Left lung (tissue), 10 donors: ENCODE data around the gene PLCH1. TPM values are rescaled to one million over a fixed set of nuclear protein-coding genes. Genes with fewer than 3 reads are reported as not detected.
A peak's percentile ranks its signal among the peaks of the same experiment; 100 is the strongest.
"Not testable (repeated sequence)": the region's sequence is repeated elsewhere in the genome, so short reads cannot be mapped to it uniquely, and the experiment has no call there.

Experiments used
- ATAC-seq: fragments of 200-7000 bp; cut with Tn5 transposase; one replicate; pipeline ENCODE4 v1.9.1; 2020; ENCODE audit warnings: moderate library complexity
- DNase-seq, 4 donors: peaks; one replicate each; pipeline ENCODE4 v3.0.0-alpha.2; 2013 to 2020
- H3K27ac ChIP-seq, 2 donors: fragments of 200-600 bp; sonication (generic) in 1 of 2; one replicate each; pipeline versions ENCODE4 v1.5.0 to v1.8.0; 2020 to 2021
- H3K27me3 ChIP-seq, 2 donors: fragments of 200-600 bp; sonication (generic) in 1 of 2; one replicate each; pipeline versions ENCODE4 v1.5.0 to v1.8.0; 2020 to 2021
- H3K36me3 ChIP-seq, 2 donors: fragments of 200-600 bp; sonication (generic) in 1 of 2; one replicate each; pipeline versions ENCODE4 v1.5.0 to v1.8.0; 2020 to 2021
- H3K4me1 ChIP-seq, 2 donors: fragments of 200-600 bp; one replicate each; pipeline ENCODE4 v1.8.0; 2021
- H3K4me3 ChIP-seq, 2 donors: fragments of 200-600 bp; sonication (generic) in 1 of 2; one replicate each; pipeline versions ENCODE4 v1.5.0 to v1.8.0; 2020 to 2021; ENCODE audit warnings: mild to moderate bottlenecking in 1 of 2
- H3K9me3 ChIP-seq, 2 donors: fragments of 200-600 bp; sonication (generic) in 1 of 2; one replicate each; pipeline versions ENCODE4 v1.5.0 to v1.8.0; 2020 to 2021
- CTCF ChIP-seq, 2 donors: fragments of 200-600 bp; sonication (generic) in 1 of 2; IDR thresholded peaks; one replicate each; pipeline versions ENCODE4 v1.5.0 to v1.8.0; 2021; ENCODE audit warnings: antibody characterized with exemption in 2 of 2
- intact Hi-C, 2 donors: fragments of 100-400 bp; cut with DNase I; formaldehyde crosslinking; loops; one replicate each; pipeline versions ENCODE4 v1.11.2 to v1.14.2; 2022
- polyA plus RNA-seq, 6 donors: library from polyadenylated mRNA; unstranded; fragments of 120-200 nt; gene quantifications; one replicate each; pipeline ENCODE4 v1.2.1, GENCODE V29; 2013; ENCODE audit not compliant: insufficient read length in 6 of 6
- total RNA-seq, 2 donors: library from RNA; stranded (reverse); fragmentation: NEBNext Ultra II Directional; extraction: Animal tissue kit (Norgen Biotek cat#: 25700); gene quantifications; one replicate each; pipeline ENCODE4 v1.2.1, GENCODE V29; 2021
- donor health status: DM: no; HTN: yes; CAD: no.
- donor health status: DM: no; HTN: no; CAD: no.

PLCH1 gene
- total and polyA plus RNA-seq, 8 donors: 8.5 to 33.8 (median 23.7) TPM

- peaks cover 0 to 6% of the 10 kb centered on the region in 2 donors for H3K9me3 ChIP-seq
- H3K27ac ChIP-seq: no peak overlapping the region
- no peaks in the 10 kb centered on the region for H3K36me3 ChIP-seq
- H3K4me1 ChIP-seq: no peaks in the 10 kb centered on the region
- intact Hi-C loops: no loop called here
- no peak for DNase-seq
- H3K4me3 ChIP-seq: no peak overlapping the region
- no peaks in the 10 kb centered on the region for H3K27me3 ChIP-seq
- no peak for TF ChIP-seq CTCF (IDR thresholded peaks at IDR 0.05)
- ATAC-seq: no peak
These were observed 346.8 kb downstream of the PLCH1 start for GRCh38 chr3:155398046-155398445.

DNA sequence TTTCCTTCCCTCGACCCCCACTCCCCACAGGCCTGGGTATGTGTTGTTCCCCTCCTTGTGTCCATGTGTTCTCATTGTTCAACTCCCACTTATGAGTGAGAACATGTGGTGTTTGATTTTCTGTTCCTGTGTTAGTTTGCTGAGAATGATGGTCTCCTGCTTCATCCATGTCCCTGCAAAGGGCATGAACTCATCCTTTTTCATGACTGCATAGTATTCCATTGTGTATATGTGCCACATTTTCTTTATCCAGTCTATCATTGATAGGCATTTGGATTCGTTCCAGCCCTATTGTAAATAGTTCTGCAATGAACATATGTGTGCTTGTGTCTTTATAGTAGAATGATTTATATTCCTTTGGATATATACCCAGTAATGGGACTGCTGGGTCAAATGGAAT is 350.0 kb downstream of the PLCH1 start:
- DNase-seq, H3K9me3 ChIP-seq, H3K27me3 ChIP-seq, H3K27ac ChIP-seq, H3K36me3 ChIP-seq, H3K4me1 ChIP-seq, H3K4me3 ChIP-seq, intact Hi-C loops, ATAC-seq: not testable (repeated sequence)

- no peak for ATAC-seq
- Histone ChIP-seq H3K27ac (no peak overlapping the region), H3K9me3 (peaks cover 0 to 6% of the 10 kb centered on the region in 2 donors), H3K4me1 (peaks cover 0 to 6% of the 10 kb centered on the region in 2 donors), H3K27me3 (no peaks in the 10 kb centered on the region), H3K4me3 (no peak overlapping the region), H3K36me3 (no peaks in the 10 kb centered on the region)
- intact Hi-C loops: no loop called here
- no peak for TF ChIP-seq CTCF (IDR thresholded peaks at IDR 0.05)
- no peak for DNase-seq
These were observed 350.6 kb downstream of the PLCH1 start for GRCh38 chr3:155394240-155394639.

DNA sequence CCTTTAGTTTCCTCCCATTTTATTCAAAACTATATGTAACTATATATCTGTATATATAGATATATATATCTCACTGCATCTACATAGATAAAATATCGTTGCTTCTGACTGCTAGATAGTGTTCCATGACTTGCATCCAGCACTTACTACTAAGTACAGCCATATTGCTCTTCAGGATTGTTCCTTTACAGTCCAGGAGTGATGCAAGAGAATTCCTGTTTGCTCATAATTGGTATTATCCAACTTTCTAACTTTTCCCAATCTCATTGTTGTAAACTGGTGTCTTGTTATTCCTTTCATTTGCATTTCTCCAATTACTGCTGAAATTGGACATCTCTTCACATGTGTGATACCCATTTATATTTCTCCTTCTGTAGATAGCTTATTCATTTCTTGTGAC is 351.6 kb downstream of the PLCH1 start:
- Histone ChIP-seq H3K4me1 (peaks cover 0 to 6% of the 10 kb centered on the region in 2 donors), H3K27me3 (no peaks in the 10 kb centered on the region), H3K9me3 (peaks cover 0 to 6% of the 10 kb centered on the region in 2 donors), H3K4me3 (no peak overlapping the region), H3K27ac (no peak overlapping the region), H3K36me3 (no peaks in the 10 kb centered on the region)
- ATAC-seq (no peak), DNase-seq (no peak)
- intact Hi-C loops: no loop called here
- no peak for TF ChIP-seq CTCF (IDR thresholded peaks at IDR 0.05)

- Histone ChIP-seq H3K36me3 (no peaks in the 10 kb centered on the region), H3K27me3 (no peaks in the 10 kb centered on the region), H3K4me3 (no peak overlapping the region), H3K9me3 (peaks cover 0 to 6% of the 10 kb centered on the region in 2 donors), H3K27ac (peak overlapping the region in 1 of 2 donors; percentile 35), H3K4me1 (peaks cover 0 to 6% of the 10 kb centered on the region in 2 donors)
- intact Hi-C loops: no loop called here
- no peak for TF ChIP-seq CTCF (IDR thresholded peaks at IDR 0.05)
- ATAC-seq (peak; percentile 78), DNase-seq (no peak)
These were observed 352.7 kb downstream of the PLCH1 start for GRCh38 chr3:155392138-155392537.

DNA sequence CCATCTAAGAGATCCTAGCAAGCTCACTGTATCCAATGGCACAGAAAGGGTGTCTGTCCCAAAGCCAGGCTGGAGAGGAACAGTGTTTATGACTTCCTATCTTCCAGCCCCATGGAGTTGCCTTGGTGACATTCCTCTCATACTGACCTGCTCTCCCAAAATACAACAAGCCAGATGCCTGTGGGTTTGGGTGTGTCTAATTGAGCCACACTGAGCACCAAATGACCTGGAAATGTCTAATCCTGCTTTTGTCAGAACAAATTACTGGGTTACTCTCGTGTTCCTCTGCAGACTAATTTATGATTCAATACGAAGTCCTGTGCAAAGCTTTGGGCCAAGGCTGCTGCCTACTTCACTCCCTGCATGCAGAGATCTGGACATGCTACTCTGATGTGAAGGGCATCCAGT is 353.3 kb downstream of the PLCH1 start:
- Histone ChIP-seq H3K36me3 (no peaks in the 10 kb centered on the region), H3K4me1 (peaks cover 0 to 6% of the 10 kb centered on the region in 2 donors), H3K27me3 (no peaks in the 10 kb centered on the region), H3K27ac (peak overlapping the region in 1 of 2 donors; percentile 35), H3K4me3 (no peak overlapping the region), H3K9me3 (peaks cover 0 to 6% of the 10 kb centered on the region in 2 donors)
- ATAC-seq: peak; percentile 97
- intact Hi-C loops: no loop called here
- TF ChIP-seq CTCF (IDR thresholded peaks at IDR 0.05): no peak
- DNase-seq: peak in 1 of 4 donors; percentile 47
